ENCODE data around the gene RPS16. TPM values are rescaled to one million over a fixed set of nuclear protein-coding genes. Genes with fewer than 3 reads are reported as not detected.

Gene RPS16
- total and polyA plus RNA-seq, 10 donors: 1,378 to 5,747 (median 1,790) TPM

GRCh38 chr19:39401549-39402345 lies 34.0 kb downstream of the RPS16 start:
- Histone ChIP-seq H3K4me1 (peaks cover 65 to 96% (median 90%) of the 10 kb centered on the region in 6 donors), H3K4me3 (peak overlapping the region in 5 of 8 donors; percentile 43 to 96 (median 45)), H3K27me3 (replicated peaks in 1 of 7) (no peaks in the 10 kb centered on the region), H3K27ac (peak overlapping the region; percentile 88 to 100 (median 99)), H3K9me3 (no peaks in the 10 kb centered on the region), H3K36me3 (peaks cover 0 to 15% (median 3%) of the 10 kb centered on the region in 6 donors)
- DNase-seq: peak; percentile 90
- TF ChIP-seq POLR2AphosphoS5 (IDR thresholded peaks at IDR 0.05) (peak; percentile 74 to 95 (median 84)), CTCF (IDR thresholded peaks at IDR 0.05 in 8 of 11, conservative IDR thresholded peaks at IDR 0.05 in 3 of 11) (peak in 2 of 11 experiments; percentile 12 to 20), POLR2A (IDR thresholded peaks at IDR 0.05) (peak in 2 of 3 donors; percentile 25 to 44)
- WGBS, 5 donors: 26 to 41% (median 35%) methylated on average over 19 to 25 of the region's 25 CpGs
- intact Hi-C loops (cut with DNase I; ENCODE audit: low total_unique reads): no loop called here

GRCh38 chr19:39401070-39401548 lies 34.6 kb downstream of the RPS16 start:
- H3K9me3 ChIP-seq: no peaks in the 10 kb centered on the region
- DNase-seq: no peak
- H3K4me1 ChIP-seq: peaks cover 65 to 95% (median 88%) of the 10 kb centered on the region in 6 donors
- no peaks in the 10 kb centered on the region for H3K27me3 ChIP-seq (replicated peaks in 1 of 7)
- no peak for TF ChIP-seq POLR2AphosphoS5 (IDR thresholded peaks at IDR 0.05)
- TF ChIP-seq POLR2A (IDR thresholded peaks at IDR 0.05): no peak
- TF ChIP-seq CTCF (IDR thresholded peaks at IDR 0.05 in 8 of 11, conservative IDR thresholded peaks at IDR 0.05 in 3 of 11): peak in 1 of 11 experiments; percentile 15
- intact Hi-C loops (cut with DNase I; ENCODE audit: low total_unique reads): no loop called here
- H3K27ac ChIP-seq: peak overlapping the region; percentile 88 to 100 (median 99)
- WGBS, 5 donors: 28 to 64% (median 51%) methylated on average over 4 of the region's 4 CpGs
- peaks cover 0 to 21% (median 4%) of the 10 kb centered on the region in 6 donors for H3K36me3 ChIP-seq
- peak overlapping the region in 1 of 8 donors; percentile 96 for H3K4me3 ChIP-seq

- intact Hi-C loops (cut with DNase I; ENCODE audit: low total_unique reads): no loop called here
- H3K4me3 ChIP-seq: no peak overlapping the region
- H3K27me3 ChIP-seq (replicated peaks in 1 of 7): no peaks in the 10 kb centered on the region
- WGBS, 5 donors: 79 to 89% (median 85%) methylated on average over 4 of the region's 4 CpGs
- H3K36me3 ChIP-seq: peaks cover 0 to 32% (median 13%) of the 10 kb centered on the region in 6 donors
- TF ChIP-seq POLR2AphosphoS5 (IDR thresholded peaks at IDR 0.05) (no peak), CTCF (IDR thresholded peaks at IDR 0.05 in 8 of 11, conservative IDR thresholded peaks at IDR 0.05 in 3 of 11) (no peak), POLR2A (IDR thresholded peaks at IDR 0.05) (no peak)
- H3K4me1 ChIP-seq: peaks cover 54 to 87% (median 80%) of the 10 kb centered on the region in 6 donors
- no peak for DNase-seq
- H3K9me3 ChIP-seq: no peaks in the 10 kb centered on the region
- peak overlapping the region; percentile 24 to 100 (median 99) for H3K27ac ChIP-seq
These were observed 35.7 kb downstream of the RPS16 start for GRCh38 chr19:39400061-39400460.

- peak overlapping the region; percentile 83 to 100 (median 98) for H3K27ac ChIP-seq
- TF ChIP-seq POLR2A (IDR thresholded peaks at IDR 0.05): no peak
- TF ChIP-seq POLR2AphosphoS5 (IDR thresholded peaks at IDR 0.05): peak in 1 of 3 donors; percentile 13
- peaks cover 51 to 87% (median 78%) of the 10 kb centered on the region in 6 donors for H3K4me1 ChIP-seq
- H3K27me3 ChIP-seq (replicated peaks in 1 of 7): no peaks in the 10 kb centered on the region
- no peaks in the 10 kb centered on the region for H3K9me3 ChIP-seq
- H3K4me3 ChIP-seq: peak overlapping the region in 1 of 8 donors; percentile 15
- DNase-seq: no peak
- 93 to 98% (median 97%) methylated on average over 4 of the region's 4 CpGs for WGBS, 5 donors
- intact Hi-C loops (cut with DNase I; ENCODE audit: low total_unique reads): no loop called here
- H3K36me3 ChIP-seq: peaks cover 0 to 36% (median 17%) of the 10 kb centered on the region in 6 donors
These were observed 36.1 kb downstream of the RPS16 start for GRCh38 chr19:39399668-39400050.

Data from spleen (tissue), 11 donors.